HG02970 (cell line): ENCODE data around the gene PFKL.

ENCODE experiments used
- ATAC-seq: cut with Tn5 transposase; IDR thresholded peaks from one replicate; pipeline ENCODE4 v1.9.1; 2021; ENCODE audit warnings: mild to moderate bottlenecking, moderate library complexity, moderate number of reproducible peaks; ENCODE audit not compliant: unreplicated experiment, low FRiP score

Gene PFKL

GRCh38 chr21:44374601-44375280 lies 74.9 kb downstream of the PFKL start:
- no peak for ATAC-seq

- ATAC-seq, result no peak
Observed at GRCh38 chr21:44375281-44375651, 75.4 kb downstream of the PFKL start.

DNA sequence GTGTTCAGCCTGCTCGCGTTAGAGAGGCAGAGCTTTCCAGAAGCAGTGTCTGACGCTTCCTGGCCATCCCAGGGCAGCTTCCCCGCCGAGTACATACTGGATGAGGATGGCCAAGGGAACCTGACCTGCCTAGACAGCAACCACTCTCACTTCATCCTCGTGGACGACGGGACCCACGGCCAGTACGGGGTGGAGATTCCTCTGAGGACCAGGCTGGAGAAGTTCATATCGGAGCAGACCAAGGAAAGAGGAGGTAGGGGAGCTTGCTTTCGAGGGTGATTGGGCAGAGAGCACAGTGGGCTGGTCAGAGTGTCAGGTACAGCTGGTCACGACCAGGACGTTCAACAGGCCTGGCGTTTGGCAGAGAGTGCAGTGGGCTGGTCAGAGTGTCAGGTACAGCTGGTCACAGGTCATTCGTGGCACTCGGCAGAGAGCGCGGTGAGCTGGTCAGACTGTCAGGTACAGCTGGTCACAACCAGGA lies 75.9 kb downstream of the PFKL start:
- no peak for ATAC-seq

GRCh38 chr21:44376606-44377005 lies 76.8 kb downstream of the PFKL start:
- no peak for ATAC-seq
